HCT116 (cell line): ENCODE data around the gene PNLDC1. TPM values are rescaled to one million over a fixed set of nuclear protein-coding genes. Genes with fewer than 3 reads are reported as not detected.

ENCODE experiments used
- ATAC-seq: fragments of 200-7000 bp; cut with Tn5 transposase; 2 replicates; pipeline ENCODE4 v1.9.1; 2020; ENCODE audit warnings: mild to moderate bottlenecking, moderate library complexity
- BruUV-seq: library from RNA; stranded (reverse); fragments of 400-500 nt; replicated peaks from 2 replicates; lab custom pipeline; 2021; lab: Mats Ljungman, UMichigan
- CTCF ChIA-PET: fragments of 300-600 bp; sonication (Branson Sonifier 250); formaldehyde crosslinking; loops from one replicate; lab custom pipeline; 2021; ENCODE audit warnings: antibody characterized with exemption; lab: Charles Lee
- POLR2A ChIA-PET: fragments of 300-600, 350-600 bp; sonication (Branson Sonifier 250); formaldehyde crosslinking; loops from one replicate; lab custom pipeline; 2021; ENCODE audit warnings: antibody characterized with exemption; lab: Charles Lee
- RAD21 ChIA-PET, 2 experiments: fragments of 300-600 bp; sonication (Branson Sonifier 250); formaldehyde crosslinking; loops; one replicate each; lab custom pipeline; 2023; ENCODE audit warnings: low total read pairs in 2 of 2; ENCODE audit not compliant: uncharacterized antibody in 2 of 2, unreplicated experiment in 2 of 2, low non-redundant PET in 1 of 2; lab: Charles Lee
- DNase-seq: peaks from one replicate; pipeline ENCODE4 v3.0.0-alpha.2; 2010; ENCODE audit warnings: low read depth, low spot score
- H2AFZ ChIP-seq: fragments of 200-600 bp; shearing (Covaris generic), sonication (generic); 2 replicates; pipeline ENCODE4 v1.6.1; 2017; ENCODE audit warnings: low read depth, mixed run types, mixed read lengths, antibody characterized with exemption, low read length; ENCODE audit not compliant: poor library complexity, severe bottlenecking
- H3K27ac ChIP-seq: 2 replicates; pipeline ENCODE4 v1.5.1; 2012; ENCODE audit warnings: low read depth, low read length
- H3K27me3 ChIP-seq: fragments of 200-600 bp; sonication (generic); 2 replicates; pipeline ENCODE4 v1.6.1; 2016; ENCODE audit warnings: mixed run types, low read length, mixed read lengths; ENCODE audit not compliant: insufficient read depth
- H3K36me3 ChIP-seq, 2 experiments: fragments of 200-500 bp in 1 of 2; fragments of 200-600 bp in 1 of 2; sonication (Bioruptor generic) in 1 of 2; sonication (generic) in 1 of 2; 2 replicates each; pipeline versions ENCODE4 v1.5.1 to v1.6.1; 2014 to 2016; ENCODE audit warnings: low read length in 2 of 2, inconsistent platforms in 1 of 2, mixed read lengths in 1 of 2, mixed run types in 1 of 2; ENCODE audit not compliant: insufficient read depth in 2 of 2, control insufficient read depth in 1 of 2
- H3K4me1 ChIP-seq, 2 experiments: fragments of 200-600 bp in 1 of 2; sonication (generic) in 1 of 2; 2 replicates each; pipeline versions ENCODE4 v1.5.1 to v1.6.1; 2012 to 2017; ENCODE audit warnings: low read length in 2 of 2, inconsistent platforms in 1 of 2, mild to moderate bottlenecking in 1 of 2, mixed read lengths in 1 of 2, mixed run types in 1 of 2, moderate library complexity in 1 of 2; ENCODE audit not compliant: insufficient read depth in 2 of 2, control insufficient read depth in 1 of 2
- H3K4me2 ChIP-seq: fragments of 200-600 bp; sonication (generic); 2 replicates; pipeline ENCODE4 v1.6.1; 2017; ENCODE audit warnings: mixed run types, low read length, mixed read lengths
- H3K4me3 ChIP-seq, 2 experiments: fragments of 200-600 bp in 1 of 2; sonication (generic) in 1 of 2; replicated peaks in 1 of 2; 2 replicates each; pipeline ENCODE4 v1.5.1; 2011 to 2016; ENCODE audit warnings: low read length in 2 of 2, control low read depth in 1 of 2, low read depth in 1 of 2, mild to moderate bottlenecking in 1 of 2, mixed read lengths in 1 of 2, mixed run types in 1 of 2
- H3K79me2 ChIP-seq: fragments of 200-600 bp; sonication (generic); 2 replicates; pipeline ENCODE4 v1.6.1; 2017; ENCODE audit warnings: mild to moderate bottlenecking, mixed run types, low read length, moderate library complexity, mixed read lengths; ENCODE audit not compliant: insufficient read depth
- H3K9ac ChIP-seq: fragments of 200-600 bp; sonication (generic); 2 replicates; pipeline ENCODE4 v1.6.1; 2016; ENCODE audit warnings: low read length, mixed read lengths
- H3K9me2 ChIP-seq: fragments of 200-600 bp; sonication (generic), shearing (Covaris generic); 2 replicates; pipeline ENCODE4 v1.6.1; 2017; ENCODE audit warnings: mixed run types, mild to moderate bottlenecking, moderate library complexity; ENCODE audit not compliant: insufficient read depth
- H3K9me3 ChIP-seq, 2 experiments: fragments of 200-500 bp in 1 of 2; fragments of 200-600 bp in 1 of 2; sonication (Bioruptor generic) in 1 of 2; sonication (generic) in 1 of 2; 2 replicates each; pipeline ENCODE4 v1.6.1; 2014 to 2017; ENCODE audit warnings: low read length in 2 of 2, mixed read lengths in 2 of 2, inconsistent platforms in 1 of 2, low read depth in 1 of 2, mild to moderate bottlenecking in 1 of 2, mixed run types in 1 of 2, moderate library complexity in 1 of 2; ENCODE audit not compliant: control insufficient read depth in 1 of 2, insufficient read depth in 1 of 2
- H4K20me1 ChIP-seq: fragments of 200-600 bp; sonication (generic), shearing (Covaris generic); 2 replicates; pipeline ENCODE4 v1.6.1; 2017; ENCODE audit warnings: mixed run types, mild to moderate bottlenecking, moderate library complexity; ENCODE audit not compliant: insufficient read depth
- EZH2phosphoT487 ChIP-seq: fragments of 200-600 bp; IDR thresholded peaks from 2 replicates; pipeline ENCODE4 v1.6.1; 2018; ENCODE audit warnings: antibody characterized with exemption, borderline replicate concordance
- RAD21 ChIP-seq: IDR thresholded peaks from 2 replicates; pipeline ENCODE4 v1.6.1; 2012; ENCODE audit warnings: low read depth, mild to moderate bottlenecking
- YY1 ChIP-seq: IDR thresholded peaks from 2 replicates; pipeline ENCODE4 v1.6.1; 2011; ENCODE audit warnings: low read length, low read depth, moderate library complexity, mild to moderate bottlenecking; ENCODE audit not compliant: insufficient replicate concordance; ENCODE audit errors: extremely low read depth
- intact Hi-C: fragments of 100-400 bp; cut with micrococcal nuclease; formaldehyde crosslinking; loops from 2 replicates; pipeline ENCODE4 v1.10.0; 2022
- total RNA-seq: library from RNA; stranded (reverse); gene quantifications from one replicate; pipeline ENCODE4 v1.2.1, GENCODE V29; 2021; ENCODE audit not compliant: unreplicated experiment
- TF ChIP-seq, protein P1 (sequence below): IDR thresholded peaks from 2 replicates; pipeline ENCODE4 v1.6.1; 2012

PNLDC1 gene
- total RNA-seq, 1 experiment from 2014 or later: 0.37 TPM

DNA sequence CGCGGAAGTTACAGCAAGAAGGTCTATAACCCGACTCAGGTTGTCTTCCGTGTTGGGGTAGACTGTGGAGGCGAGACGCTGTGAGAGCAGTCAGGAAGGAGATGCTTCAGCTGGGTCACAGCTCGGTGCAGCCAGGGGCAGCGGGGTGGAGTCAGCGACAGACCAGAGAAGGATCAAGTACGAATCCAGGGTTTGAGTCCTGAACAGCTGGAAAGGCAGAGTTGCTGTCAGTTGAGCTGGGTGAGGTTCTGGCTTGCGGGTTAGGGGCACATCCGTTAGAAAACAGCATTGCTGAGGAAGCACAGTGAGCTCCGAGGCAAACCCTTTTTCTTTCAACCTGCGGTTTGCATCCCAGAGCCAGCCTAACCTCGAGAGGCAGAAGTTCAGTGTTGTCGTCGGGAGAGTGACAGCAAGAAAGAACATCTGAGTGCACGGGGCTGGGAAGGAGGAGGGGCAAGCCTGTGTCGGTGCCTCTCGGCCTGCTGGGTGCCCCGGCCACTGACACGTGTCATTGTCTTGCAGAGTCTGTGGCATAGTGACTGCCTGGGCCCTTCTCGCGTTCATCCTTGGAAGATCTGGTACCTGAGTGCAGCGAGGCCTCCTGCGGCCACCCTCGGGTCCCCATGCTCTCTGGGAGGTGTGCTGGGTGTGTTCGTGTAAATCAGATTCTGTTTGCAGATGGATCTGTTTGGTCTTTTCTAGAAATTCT, 20.0 kb downstream of the PNLDC1 start:
- no TSS peak for BruUV-seq
- Histone ChIP-seq H3K36me3 (no peaks in the 10 kb centered on the region), H3K27me3 (no peaks in the 10 kb centered on the region), H4K20me1 (no peaks in the 10 kb centered on the region), H3K79me2 (no peaks in the 10 kb centered on the region), H2AFZ (no peak overlapping the region), H3K4me2 (no peak overlapping the region), H3K9ac (no peak overlapping the region), H3K4me3 (no peak overlapping the region), H3K27ac (no peak overlapping the region), H3K9me3 (no peaks in the 10 kb centered on the region), H3K9me2 (no peaks in the 10 kb centered on the region), H3K4me1 (no peaks in the 10 kb centered on the region)
- ChIA-PET RAD21 (no interaction called here), CTCF (no interaction called here), POLR2A (no interaction called here)
- intact Hi-C loops: no loop called here
- ATAC-seq (no peak), DNase-seq (no peak)
- TF ChIP-seq, protein P1, sequence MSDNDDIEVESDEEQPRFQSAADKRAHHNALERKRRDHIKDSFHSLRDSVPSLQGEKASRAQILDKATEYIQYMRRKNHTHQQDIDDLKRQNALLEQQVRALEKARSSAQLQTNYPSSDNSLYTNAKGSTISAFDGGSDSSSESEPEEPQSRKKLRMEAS: no peak
- TF ChIP-seq EZH2phosphoT487: no peak

DNA sequence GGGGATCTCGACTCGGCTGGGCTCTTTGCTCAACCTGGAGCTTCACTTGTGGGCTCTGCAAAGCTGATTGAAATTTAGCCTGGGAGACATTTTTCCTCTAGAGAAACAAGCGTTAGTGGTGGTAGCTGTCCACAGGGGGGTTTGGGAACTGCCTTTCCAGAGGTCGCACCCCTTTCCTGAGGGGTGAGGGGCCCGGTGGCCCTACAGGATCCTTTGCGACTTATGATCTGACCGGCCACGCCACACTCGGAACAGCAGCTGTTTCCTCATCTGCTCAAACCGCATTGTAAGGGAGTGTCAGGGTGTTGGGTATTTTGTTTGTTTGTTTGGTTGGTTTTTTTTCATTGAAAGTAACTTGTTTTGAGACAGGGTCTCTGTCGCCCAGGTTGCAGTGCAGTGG, 21.0 kb downstream of the PNLDC1 start:
- ChIA-PET CTCF (no interaction called here), POLR2A (no interaction called here)
- ATAC-seq: no peak

More for the DNA sequence above, 21.0 kb downstream of the PNLDC1 start:
- RAD21 ChIA-PET: no interaction called here
- no peaks in the 10 kb centered on the region for H3K79me2 ChIP-seq
- TF ChIP-seq RAD21 (no peak), YY1 (no peak)
- no TSS peak for BruUV-seq
- no peaks in the 10 kb centered on the region for H4K20me1 ChIP-seq
- intact Hi-C loops: no loop called here
- H3K9me3 ChIP-seq: no peaks in the 10 kb centered on the region
- H3K9ac ChIP-seq: no peak overlapping the region
- H2AFZ ChIP-seq: no peak overlapping the region
- H3K27ac ChIP-seq: no peak overlapping the region
- H3K4me3 ChIP-seq: no peak overlapping the region
- DNase-seq: no peak
- H3K36me3 ChIP-seq: no peaks in the 10 kb centered on the region
- no peaks in the 10 kb centered on the region for H3K4me1 ChIP-seq
- no peak overlapping the region for H3K4me2 ChIP-seq
- H3K9me2 ChIP-seq: no peaks in the 10 kb centered on the region
- H3K27me3 ChIP-seq: no peaks in the 10 kb centered on the region
